Measurements from ENCODE around the gene MEAK7. TPM values are rescaled to one million over a fixed set of nuclear protein-coding genes. Genes with fewer than 3 reads are reported as not detected.
A peak's percentile ranks its signal among the peaks of the same experiment; 100 is the strongest.

Gene MEAK7
- total and polyA plus RNA-seq, 2 of the 4 experiments (the other 2 are of a cell fraction) = 27.4 to 39.0 TPM

DNA sequence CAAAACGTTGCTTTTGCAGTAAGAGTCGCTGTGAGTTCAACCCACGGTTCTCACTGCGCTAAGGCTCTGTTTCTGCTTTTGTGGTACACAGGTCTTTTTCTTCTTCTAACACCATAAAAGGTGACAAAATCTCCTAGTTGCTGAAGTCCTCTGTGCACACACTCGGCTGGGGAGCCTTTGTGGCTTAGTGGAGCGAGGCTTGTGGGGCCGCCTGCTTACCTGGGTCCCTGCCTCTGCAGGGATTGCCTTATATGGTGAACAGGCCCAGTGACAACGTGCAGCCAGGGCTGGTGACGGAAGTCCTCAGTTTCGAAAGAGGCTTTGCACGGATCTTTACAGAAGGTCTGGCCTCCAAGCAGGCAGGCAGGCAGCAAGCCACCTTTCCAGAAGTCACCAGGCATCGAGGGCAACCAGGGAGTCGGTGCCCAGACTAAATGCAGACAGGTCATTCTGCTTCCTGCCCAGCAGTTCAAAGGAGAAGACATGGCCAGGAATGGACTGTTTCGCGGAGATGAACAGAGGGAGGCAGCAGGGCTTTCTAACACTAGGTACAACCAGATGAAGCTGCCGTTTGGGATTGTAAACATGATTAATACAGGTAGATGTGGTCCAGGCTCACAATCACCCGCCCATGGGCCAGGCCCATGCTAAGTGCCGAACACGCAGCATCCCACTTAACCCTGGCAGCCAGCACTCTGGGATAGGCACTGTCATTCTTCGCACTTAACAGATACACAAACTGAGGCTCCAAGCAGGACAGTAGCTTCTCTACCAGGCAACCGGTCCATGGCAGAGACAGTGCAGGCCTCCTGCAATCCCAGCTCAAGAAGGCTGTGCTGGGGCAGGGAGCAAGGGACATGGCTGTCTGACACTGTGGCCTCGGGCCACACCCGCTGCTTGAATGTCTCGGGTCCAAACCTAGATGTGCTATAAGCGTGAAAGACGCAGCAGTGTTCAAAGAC lies 10.7 kb upstream of the MEAK7 start:
- peak overlapping the region; percentile 79 for H2AK5ac ChIP-seq (ENCODE audit: low read depth, low read length)
- no peak overlapping the region; the same call in 1 of the 2 replicates for H3K23ac ChIP-seq (ENCODE audit: low read depth, low read length)
- no peak overlapping the region for H3K56ac ChIP-seq (ENCODE audit: extremely low read depth, insufficient read depth, low read length)
- H3K79me1 ChIP-seq (ENCODE audit: low read depth in 1 of 2, low read length in 2 of 2) = peaks cover 0 to 16% of the 10 kb centered on the region in 2 experiments; a peak in 2 of 4 replicates
- 76% methylated on average over 9 of the region's 26 CpGs; no CpG with 5 or more reads in 1 of the 2 experiments for WGBS, 2 experiments (ENCODE audit: extremely low coverage in 2 of 2, insufficient read length in 1 of 2)
- no peaks in the 10 kb centered on the region for H4K20me1 ChIP-seq (ENCODE audit: insufficient read depth, low read length)
- no peak for DNase-seq
- POLR2A ChIA-PET (ENCODE audit: unreplicated experiment) = no interaction called here
- dilution Hi-C loops (cut with HindIII; ENCODE audit: low sequenced_read_pairs, unreplicated experiment) = no loop called here
- peaks cover 10% of the 10 kb centered on the region for H3K4me1 ChIP-seq (ENCODE audit: control insufficient read depth, insufficient read depth, low read length)
- peak overlapping the region; percentile 57; the same call in 1 of the 3 replicates for H2BK15ac ChIP-seq (ENCODE audit: low read depth, low read length)
- peak overlapping the region; percentile 72 for H3K4ac ChIP-seq (ENCODE audit: low read depth, low read length)
- no peak for ATAC-seq (ENCODE audit: low read depth)
- in situ Hi-C loops (cut with MboI; ENCODE audit: low sequenced_read_pairs) = loop anchor here (5.0 kb wide), 3 partner anchors 107 to 457 kb away; no protein-coding TSS in a partner anchor
- no TSS peak for BruUV-seq (replicated peaks)
- intact Hi-C loops (cut with micrococcal nuclease) = loop anchor here (5.0 to 10.0 kb wide), 2 partner anchors 67 to 450 kb away; no protein-coding TSS in a partner anchor
- peaks cover 8% of the 10 kb centered on the region; the same call in 1 of the 2 replicates for H3K9me1 ChIP-seq (ENCODE audit: insufficient read depth, low read length)
- no peaks in the 10 kb centered on the region for H3K9me3 ChIP-seq (ENCODE audit: control insufficient read depth, insufficient read depth, low read length)
- H4K5ac ChIP-seq (ENCODE audit: low read depth, low read length) = no peak overlapping the region
- H2BK20ac ChIP-seq (ENCODE audit: low read depth, low read length) = peak overlapping the region; percentile 69
- no peak overlapping the region for H3K18ac ChIP-seq (ENCODE audit: low read depth, low read length)
- no peak overlapping the region for H3K4me2 ChIP-seq (ENCODE audit: low read depth, low read length)
- CTCF ChIA-PET = no interaction called here
- no peaks in the 10 kb centered on the region for H3K27me3 ChIP-seq (ENCODE audit: control insufficient read depth, insufficient read depth, low read length)
- H2BK5ac ChIP-seq (ENCODE audit: low read depth, low read length, poor library complexity, severe bottlenecking) = no peak overlapping the region
- no peaks in the 10 kb centered on the region for H3K36me3 ChIP-seq (ENCODE audit: control insufficient read depth, insufficient read depth, low read length)
- no peak overlapping the region for H3K9ac ChIP-seq (ENCODE audit: low read depth, low read length)
- H2AFZ ChIP-seq (replicated peaks; ENCODE audit: low read length, poor library complexity) = peak overlapping the region; percentile 49
- no peak overlapping the region for H3K4me3 ChIP-seq (ENCODE audit: insufficient read depth, low read depth, low read length)
- no peak overlapping the region for H4K8ac ChIP-seq (ENCODE audit: low read depth in 2 of 2, low read length in 2 of 2)
- peak overlapping the region; percentile 57 for H4K91ac ChIP-seq (ENCODE audit: insufficient read depth, low read depth, low read length)
- H2BK120ac ChIP-seq (ENCODE audit: low read depth, low read length) = peak overlapping the region; percentile 30; the same call in 1 of the 2 replicates
- H2AK9ac ChIP-seq (replicated peaks; ENCODE audit: low read depth, low read length, poor library complexity) = peak overlapping the region; percentile 34
- H3K27ac ChIP-seq (ENCODE audit: insufficient read depth, low read length) = no peak overlapping the region
- H3K14ac ChIP-seq (replicated peaks; ENCODE audit: low read depth, low read length) = no peak overlapping the region
- TF ChIP-seq RFX5 (IDR thresholded peaks at IDR 0.05; ENCODE audit: low read depth, low read length) (no peak), BHLHE40 (IDR thresholded peaks at IDR 0.05; ENCODE audit: low read depth, low read length) (no peak), CHD1 (IDR thresholded peaks at IDR 0.05; ENCODE audit: low read depth, low read length) (no peak), MAZ (IDR thresholded peaks at IDR 0.05; ENCODE audit: borderline replicate concordance, low read depth, low read length) (no peak), NFE2L2 (IDR thresholded peaks at IDR 0.05; ENCODE audit: low read depth, low read length) (no peak), FOS (IDR thresholded peaks at IDR 0.05; ENCODE audit: low read depth, low read length) (no peak), SMC3 (IDR thresholded peaks at IDR 0.05; ENCODE audit: low read depth, low read length) (no peak), CEBPB (IDR thresholded peaks at IDR 0.05; ENCODE audit: low read depth, low read length) (no peak), POLR2A (IDR thresholded peaks at IDR 0.05; ENCODE audit: low read depth, low read length) (no peak), RCOR1 (IDR thresholded peaks at IDR 0.05; ENCODE audit: insufficient replicate concordance, low read length) (no peak)
- TF ChIP-seq, protein P1, sequence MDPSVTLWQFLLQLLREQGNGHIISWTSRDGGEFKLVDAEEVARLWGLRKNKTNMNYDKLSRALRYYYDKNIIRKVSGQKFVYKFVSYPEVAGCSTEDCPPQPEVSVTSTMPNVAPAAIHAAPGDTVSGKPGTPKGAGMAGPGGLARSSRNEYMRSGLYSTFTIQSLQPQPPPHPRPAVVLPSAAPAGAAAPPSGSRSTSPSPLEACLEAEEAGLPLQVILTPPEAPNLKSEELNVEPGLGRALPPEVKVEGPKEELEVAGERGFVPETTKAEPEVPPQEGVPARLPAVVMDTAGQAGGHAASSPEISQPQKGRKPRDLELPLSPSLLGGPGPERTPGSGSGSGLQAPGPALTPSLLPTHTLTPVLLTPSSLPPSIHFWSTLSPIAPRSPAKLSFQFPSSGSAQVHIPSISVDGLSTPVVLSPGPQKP (IDR thresholded peaks at IDR 0.05; ENCODE audit: borderline replicate concordance, low read depth, low read length) = no peak
- TF ChIP-seq, protein P2, sequence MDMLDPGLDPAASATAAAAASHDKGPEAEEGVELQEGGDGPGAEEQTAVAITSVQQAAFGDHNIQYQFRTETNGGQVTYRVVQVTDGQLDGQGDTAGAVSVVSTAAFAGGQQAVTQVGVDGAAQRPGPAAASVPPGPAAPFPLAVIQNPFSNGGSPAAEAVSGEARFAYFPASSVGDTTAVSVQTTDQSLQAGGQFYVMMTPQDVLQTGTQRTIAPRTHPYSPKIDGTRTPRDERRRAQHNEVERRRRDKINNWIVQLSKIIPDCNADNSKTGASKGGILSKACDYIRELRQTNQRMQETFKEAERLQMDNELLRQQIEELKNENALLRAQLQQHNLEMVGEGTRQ (IDR thresholded peaks at IDR 0.05; ENCODE audit: low read depth, low read length) = no peak
- TF ChIP-seq, protein P3, sequence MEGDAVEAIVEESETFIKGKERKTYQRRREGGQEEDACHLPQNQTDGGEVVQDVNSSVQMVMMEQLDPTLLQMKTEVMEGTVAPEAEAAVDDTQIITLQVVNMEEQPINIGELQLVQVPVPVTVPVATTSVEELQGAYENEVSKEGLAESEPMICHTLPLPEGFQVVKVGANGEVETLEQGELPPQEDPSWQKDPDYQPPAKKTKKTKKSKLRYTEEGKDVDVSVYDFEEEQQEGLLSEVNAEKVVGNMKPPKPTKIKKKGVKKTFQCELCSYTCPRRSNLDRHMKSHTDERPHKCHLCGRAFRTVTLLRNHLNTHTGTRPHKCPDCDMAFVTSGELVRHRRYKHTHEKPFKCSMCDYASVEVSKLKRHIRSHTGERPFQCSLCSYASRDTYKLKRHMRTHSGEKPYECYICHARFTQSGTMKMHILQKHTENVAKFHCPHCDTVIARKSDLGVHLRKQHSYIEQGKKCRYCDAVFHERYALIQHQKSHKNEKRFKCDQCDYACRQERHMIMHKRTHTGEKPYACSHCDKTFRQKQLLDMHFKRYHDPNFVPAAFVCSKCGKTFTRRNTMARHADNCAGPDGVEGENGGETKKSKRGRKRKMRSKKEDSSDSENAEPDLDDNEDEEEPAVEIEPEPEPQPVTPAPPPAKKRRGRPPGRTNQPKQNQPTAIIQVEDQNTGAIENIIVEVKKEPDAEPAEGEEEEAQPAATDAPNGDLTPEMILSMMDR (conservative IDR thresholded peaks at IDR 0.05; ENCODE audit: low read depth, low read length) = no peak
